Measurements from ENCODE around the gene UBASH3A.

The UBASH3A gene

DNA sequence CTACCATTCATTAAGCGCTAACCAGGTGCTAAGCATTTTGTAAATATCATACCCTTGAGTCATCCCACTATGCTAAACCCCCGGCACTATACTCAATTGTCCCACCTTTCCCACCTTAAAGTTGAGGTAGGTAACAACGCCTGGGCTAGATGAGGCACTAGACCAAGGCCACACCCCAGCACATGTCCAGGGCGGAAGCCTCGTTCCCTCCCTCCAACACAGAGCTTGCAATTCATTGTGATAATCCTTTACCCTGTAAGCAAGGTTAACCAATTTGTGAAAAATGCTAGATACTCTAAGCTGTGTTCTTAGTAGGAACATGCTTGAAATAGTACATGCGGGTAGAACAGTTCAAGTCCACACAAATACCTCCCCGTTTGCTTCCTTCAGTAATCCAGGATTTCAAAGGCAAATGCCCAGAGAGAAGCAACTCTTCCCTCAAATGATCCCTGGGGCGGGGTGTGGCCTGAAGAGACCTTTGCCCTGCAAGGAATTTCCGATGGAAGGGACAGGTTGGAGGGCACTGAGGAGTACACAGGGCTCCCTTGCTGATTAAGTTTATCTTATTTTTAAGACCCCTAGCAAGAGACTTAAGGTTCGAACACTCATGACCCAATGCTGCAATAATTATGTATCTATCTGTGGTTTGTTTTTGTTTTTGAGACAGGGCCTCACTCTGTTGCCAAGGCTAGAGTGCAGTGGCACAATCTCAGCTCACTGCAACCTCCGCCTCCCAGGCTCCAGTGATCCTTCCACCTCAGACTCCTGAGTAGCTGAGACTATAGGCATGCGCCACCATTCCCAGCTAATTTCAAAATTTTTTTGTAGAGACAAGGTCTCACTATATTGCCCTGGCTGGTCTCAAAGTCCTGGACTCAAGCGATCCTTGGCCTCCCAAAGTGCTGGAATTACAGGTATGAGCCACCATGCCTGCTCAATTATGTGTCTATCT lies 89.7 kb downstream of the UBASH3A start:
- Mint-ChIP-seq H3K27ac (no peak overlapping the region), H3K4me3 (no peak overlapping the region), H3K9me3 (peaks cover 7% of the 10 kb centered on the region), H3K4me1 (ENCODE audit: low read depth) (peaks cover 16% of the 10 kb centered on the region), H3K27me3 (peaks cover 14% of the 10 kb centered on the region), H3K36me3 (ENCODE audit: low read depth) (peaks cover 10% of the 10 kb centered on the region)
- intact Hi-C loops (cut with micrococcal nuclease), result no loop called here

DNA sequence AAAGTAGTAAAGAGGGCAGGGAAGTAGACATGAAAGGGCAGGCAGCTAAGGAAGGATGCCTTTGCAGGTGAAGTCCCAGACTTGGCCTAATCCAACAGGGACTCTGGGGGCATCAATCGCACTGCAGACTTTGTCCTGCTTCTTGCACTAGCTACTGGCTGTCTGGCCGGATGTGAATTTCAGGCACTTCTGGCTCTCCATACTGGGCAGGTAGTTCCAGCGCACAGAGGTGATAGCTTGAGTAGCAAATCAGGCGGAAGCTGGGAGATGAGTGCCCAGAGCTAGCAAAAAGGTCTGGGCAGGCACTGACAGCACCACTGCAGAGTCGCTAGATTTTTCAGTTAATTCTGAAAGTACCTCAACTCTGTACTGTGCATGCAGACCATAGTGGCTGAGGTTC lies 91.3 kb downstream of the UBASH3A start:
- Mint-ChIP-seq H3K27ac (no peak overlapping the region), H3K36me3 (ENCODE audit: low read depth) (peaks cover 10% of the 10 kb centered on the region), H3K4me3 (no peak overlapping the region), H3K27me3 (peaks cover 9% of the 10 kb centered on the region), H3K4me1 (ENCODE audit: low read depth) (peaks cover 16% of the 10 kb centered on the region), H3K9me3 (no peaks in the 10 kb centered on the region)
- intact Hi-C loops (cut with micrococcal nuclease), result no loop called here

DNA sequence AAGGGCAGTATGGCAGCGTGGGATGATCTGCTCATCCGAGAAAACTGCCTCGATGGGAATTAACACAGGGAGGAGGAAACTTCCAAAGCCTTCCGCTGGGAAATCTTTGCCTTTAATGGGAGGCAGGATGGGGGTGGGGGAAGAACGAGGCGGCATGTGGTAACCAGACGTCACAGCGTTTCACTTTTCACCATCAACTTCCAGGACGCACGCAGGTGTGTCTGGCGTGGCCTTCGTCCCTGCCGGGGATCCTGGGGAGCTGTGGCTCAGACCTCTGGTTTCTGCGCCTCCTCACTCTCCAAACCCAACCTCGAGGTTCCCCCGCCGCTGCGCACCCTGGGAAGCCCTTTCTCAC lies 92.0 kb downstream of the UBASH3A start:
- H3K36me3 Mint-ChIP-seq (ENCODE audit: low read depth), result peaks cover 10% of the 10 kb centered on the region
- peak overlapping the region; percentile 82 for H3K27ac Mint-ChIP-seq
- H3K4me3 Mint-ChIP-seq, result peak overlapping the region; percentile 97
- intact Hi-C loops (cut with micrococcal nuclease), result no loop called here
- peaks cover 9% of the 10 kb centered on the region for H3K27me3 Mint-ChIP-seq
- H3K9me3 Mint-ChIP-seq, result no peaks in the 10 kb centered on the region
- H3K4me1 Mint-ChIP-seq (ENCODE audit: low read depth), result peaks cover 16% of the 10 kb centered on the region

GRCh38 chr21:42496120-42496838 lies 92.6 kb downstream of the UBASH3A start, which contains the start of gene RSPH1:
Gene RSPH1, minus strand, starts transcription at chr21:42496224. Its CDS starts 38 bp downstream, at chr21:42496186.
- Mint-ChIP-seq H3K9me3 (no peaks in the 10 kb centered on the region), H3K27ac (peak within 1 kb of the TSS; percentile 82), H3K4me1 (ENCODE audit: low read depth) (peaks cover 16% of the 10 kb centered on the region), H3K4me3 (peak within 1 kb of the TSS; percentile 97), H3K27me3 (peaks cover 9% of the 10 kb centered on the region), H3K36me3 (ENCODE audit: low read depth) (peaks cover 10% of the 10 kb centered on the region)
- intact Hi-C loops (cut with micrococcal nuclease), result no loop called here

GRCh38 chr21:42496839-42497202 lies 93.1 kb downstream of the UBASH3A start:
- peaks cover 9% of the 10 kb centered on the region for H3K27me3 Mint-ChIP-seq
- H3K4me3 Mint-ChIP-seq, result peak overlapping the region; percentile 97
- intact Hi-C loops (cut with micrococcal nuclease), result no loop called here
- peaks cover 16% of the 10 kb centered on the region for H3K4me1 Mint-ChIP-seq (ENCODE audit: low read depth)
- H3K9me3 Mint-ChIP-seq, result no peaks in the 10 kb centered on the region
- peak overlapping the region; percentile 82 for H3K27ac Mint-ChIP-seq
- peaks cover 10% of the 10 kb centered on the region for H3K36me3 Mint-ChIP-seq (ENCODE audit: low read depth)

Data from dendritic cell treated with granulocyte-macrophage colony-stimulating factor and Interleukin-4, amounts not matched to agents 40 ng/mL and 50 ng/mL, for 4 days (primary cell).